HAP-1 (cell line): ENCODE measurements around the gene USP11.
"Not testable (repeated sequence)": the region's sequence is repeated elsewhere in the genome, so short reads cannot be mapped to it uniquely, and the experiment has no call there.

ENCODE experiments used
- DNase-seq, 2 experiments: peaks; one replicate each; pipeline ENCODE4 v3.0.0-alpha.2; 2016 to 2020; ENCODE audit warnings: low spot score in 2 of 2
- H3K27me3 ChIP-seq: fragments of 250-450 bp; sonication (Bioruptor Pico); 2 replicates; pipeline ENCODE4 v1.5.1; 2020; ENCODE audit warnings: low read depth, mild to moderate bottlenecking, moderate library complexity
- H3K36me3 ChIP-seq: fragments of 250-450 bp; sonication (Bioruptor Pico); replicated peaks from 2 replicates; pipeline ENCODE4 v1.5.1; 2020; ENCODE audit warnings: mild to moderate bottlenecking
- H3K4me1 ChIP-seq: fragments of 250-450 bp; sonication (Bioruptor Pico); 2 replicates; pipeline ENCODE4 v1.5.1; 2020; ENCODE audit warnings: mild to moderate bottlenecking
- H3K4me3 ChIP-seq: fragments of 250-450 bp; sonication (Bioruptor Pico); 2 replicates; pipeline ENCODE4 v1.5.1; 2020; ENCODE audit warnings: mild to moderate bottlenecking, moderate library complexity
- H3K9me3 ChIP-seq: fragments of 250-450 bp; sonication (Bioruptor Pico); 2 replicates; pipeline ENCODE4 v1.5.1; 2020; ENCODE audit warnings: mild to moderate bottlenecking, moderate library complexity
- in situ Hi-C: fragments of 300-500 bp; cut with MboI; formaldehyde crosslinking; loops from 3 replicates; pipeline ENCODE4 v1.14.3; 2020; ENCODE audit warnings: low sequenced_read_pairs, inconsistent platforms, mixed read lengths

USP11 gene

DNA sequence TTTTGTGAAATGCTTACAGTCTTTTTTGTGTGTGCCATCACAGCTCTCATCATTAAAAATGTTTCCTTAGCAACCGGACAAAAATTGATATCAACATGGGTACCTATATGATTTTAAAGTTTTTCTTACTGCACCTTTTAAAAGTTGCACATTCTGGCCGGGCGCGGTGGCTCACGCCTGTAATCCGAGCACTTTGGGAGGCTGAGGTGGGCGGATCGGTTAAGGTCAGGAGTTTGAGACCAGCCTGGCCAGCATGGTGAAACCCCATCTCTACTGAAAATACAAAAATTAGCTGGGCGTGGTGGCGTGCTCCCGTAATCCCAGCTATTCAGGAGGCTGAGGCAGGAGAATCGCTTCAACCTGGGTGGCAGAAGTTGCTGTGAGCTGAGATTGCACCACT, 24.8 kb downstream of the USP11 start:
- H3K36me3 ChIP-seq, DNase-seq, H3K27me3 ChIP-seq, in situ Hi-C loops, H3K4me1 ChIP-seq, H3K4me3 ChIP-seq, H3K9me3 ChIP-seq: not testable (repeated sequence)

- Histone ChIP-seq H3K4me1 (no peaks in the 10 kb centered on the region), H3K36me3 (no peaks in the 10 kb centered on the region), H3K27me3 (no peaks in the 10 kb centered on the region), H3K9me3 (no peaks in the 10 kb centered on the region), H3K4me3 (no peak overlapping the region)
- in situ Hi-C loops, result no loop called here
- no peak for DNase-seq
These were observed 31.8 kb downstream of the USP11 start for GRCh38 chrX:47264483-47265173.

DNA sequence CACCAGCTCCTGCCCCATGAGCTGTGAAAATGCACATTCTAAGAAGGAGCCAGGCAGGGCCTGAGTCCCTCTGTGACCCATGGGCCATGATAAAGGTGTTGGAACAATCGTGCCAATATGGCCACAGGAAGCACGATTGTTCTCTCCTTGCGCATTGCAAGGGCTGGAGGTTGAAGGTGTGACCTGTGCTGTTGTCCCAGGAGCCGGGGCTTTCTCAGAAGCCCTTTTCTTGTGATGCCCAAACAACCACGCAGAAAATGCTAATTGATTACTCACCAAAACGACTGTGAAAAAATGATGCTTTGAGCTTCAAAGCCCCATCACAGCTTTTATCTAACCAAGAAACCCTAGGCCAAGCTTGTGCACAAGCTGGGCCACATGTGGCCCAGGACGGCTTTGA, 33.8 kb downstream of the USP11 start:
- in situ Hi-C loops, result no loop called here
- DNase-seq, result no peak

DNA sequence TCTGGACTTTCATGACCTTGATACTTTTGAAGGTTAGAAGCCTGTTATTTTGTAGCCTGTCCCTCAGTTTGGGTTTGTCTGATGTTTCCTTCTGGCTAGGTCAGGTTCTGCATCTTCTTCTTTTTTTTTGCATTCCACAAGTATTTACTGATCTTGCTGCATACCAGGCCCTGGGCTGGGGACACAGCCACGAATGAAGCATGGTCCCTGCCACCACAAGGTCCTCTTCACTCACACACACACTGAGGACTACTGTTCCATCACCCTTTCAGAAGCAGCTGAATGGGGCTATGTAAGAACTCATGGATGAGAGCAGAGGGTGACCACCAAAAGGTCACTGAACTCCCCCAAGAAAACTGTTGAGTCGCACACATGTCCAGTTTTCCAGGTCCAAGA, 39.2 kb downstream of the USP11 start:
- Histone ChIP-seq H3K9me3 (no peaks in the 10 kb centered on the region), H3K4me1 (no peaks in the 10 kb centered on the region), H3K36me3 (no peaks in the 10 kb centered on the region), H3K27me3 (no peaks in the 10 kb centered on the region), H3K4me3 (no peak overlapping the region)
- no peak for DNase-seq
- in situ Hi-C loops, result no loop called here

More for the DNA sequence above, 33.8 kb downstream of the USP11 start:
- H3K4me1 ChIP-seq, result no peaks in the 10 kb centered on the region
- H3K27me3 ChIP-seq, result no peaks in the 10 kb centered on the region
- H3K9me3 ChIP-seq, result no peaks in the 10 kb centered on the region
- H3K4me3 ChIP-seq, result no peak overlapping the region
- H3K36me3 ChIP-seq, result no peaks in the 10 kb centered on the region

- no peak overlapping the region for H3K4me3 ChIP-seq
- no peaks in the 10 kb centered on the region for H3K27me3 ChIP-seq
- H3K36me3 ChIP-seq, result no peaks in the 10 kb centered on the region
- H3K4me1 ChIP-seq, result no peaks in the 10 kb centered on the region
- H3K9me3 ChIP-seq, result no peaks in the 10 kb centered on the region
- no peak for DNase-seq
- in situ Hi-C loops, result no loop called here
These were observed 40.4 kb downstream of the USP11 start for GRCh38 chrX:47273011-47273730.

GRCh38 chrX:47278691-47279090, 45.9 kb downstream of the USP11 start:
- H3K27me3 ChIP-seq, result no peaks in the 10 kb centered on the region
- H3K36me3 ChIP-seq, result no peaks in the 10 kb centered on the region
- no peak for DNase-seq
- H3K4me1 ChIP-seq, result peaks cover 5% of the 10 kb centered on the region
- in situ Hi-C loops, result no loop called here
- no peak overlapping the region for H3K4me3 ChIP-seq
- H3K9me3 ChIP-seq, result no peaks in the 10 kb centered on the region

DNA sequence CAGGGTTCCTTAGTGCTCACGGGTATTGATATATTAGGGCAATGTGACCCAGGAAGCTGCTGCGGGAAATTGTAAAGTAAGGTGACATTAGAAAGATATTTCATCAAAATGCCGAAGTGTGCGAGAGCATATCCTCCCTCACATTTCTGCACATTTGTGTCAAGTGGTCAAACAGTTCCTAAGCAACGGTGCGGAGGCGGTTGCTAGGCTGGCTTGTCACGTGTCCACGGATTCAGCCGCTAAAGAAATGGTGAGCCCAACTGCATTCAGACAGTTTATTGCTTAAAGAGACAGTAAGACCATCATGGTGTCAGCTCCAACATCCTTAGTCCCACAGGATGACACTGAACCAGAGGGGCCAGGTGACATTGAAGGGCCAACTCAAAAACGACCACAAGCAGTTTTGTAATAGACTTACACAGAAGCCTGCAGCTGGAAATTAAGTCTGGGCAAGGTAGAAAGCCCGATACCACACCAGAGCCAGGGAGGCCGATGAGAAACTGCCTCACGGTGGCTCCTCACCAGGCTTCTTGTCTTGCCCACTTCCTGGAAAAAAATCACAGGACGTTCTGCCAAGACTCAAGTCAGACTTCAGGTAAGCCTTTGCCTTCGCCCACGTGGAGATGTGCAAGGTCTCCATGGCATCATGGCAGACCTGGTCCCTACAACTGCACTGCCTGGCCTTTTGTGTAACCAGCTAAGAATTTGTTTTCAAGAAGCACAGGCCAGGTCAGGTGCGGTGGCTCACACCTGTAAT, 50.4 kb downstream of the USP11 start:
- Histone ChIP-seq H3K36me3 (no peaks in the 10 kb centered on the region), H3K4me1 (peaks cover 5% of the 10 kb centered on the region), H3K27me3 (no peaks in the 10 kb centered on the region), H3K9me3 (no peaks in the 10 kb centered on the region), H3K4me3 (no peak overlapping the region)
- DNase-seq, result peak; percentile 73 to 78
- in situ Hi-C loops, result no loop called here

GRCh38 chrX:47284616-47285015, 51.8 kb downstream of the USP11 start:
- H3K36me3 ChIP-seq, in situ Hi-C loops, DNase-seq, H3K4me1 ChIP-seq, H3K4me3 ChIP-seq, H3K9me3 ChIP-seq, H3K27me3 ChIP-seq: not testable (repeated sequence)

DNA sequence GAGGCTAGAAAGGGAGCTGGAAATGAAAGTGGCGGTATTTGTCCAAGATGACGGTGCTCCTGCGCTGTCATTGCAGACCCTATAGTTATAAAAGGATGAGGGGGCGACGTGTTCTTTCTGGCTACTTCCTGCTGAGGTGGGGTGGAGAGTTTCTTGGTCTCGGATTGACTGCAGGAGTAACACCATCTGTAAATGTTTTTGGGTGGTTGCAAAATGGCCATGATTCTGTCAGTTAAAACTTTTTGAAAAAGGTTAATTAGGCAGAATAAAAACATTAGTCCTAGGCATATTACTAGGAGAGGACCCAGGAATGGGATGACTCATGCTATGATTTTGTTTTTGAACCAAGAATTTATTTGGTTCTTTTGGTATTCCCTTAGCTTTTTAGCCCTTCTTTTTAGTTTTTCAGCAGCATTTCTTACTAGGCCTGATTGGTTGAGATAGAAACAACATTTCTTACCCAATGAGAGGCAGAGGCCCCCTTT, 53.1 kb downstream of the USP11 start:
- Histone ChIP-seq H3K4me3 (no peak overlapping the region), H3K9me3 (no peaks in the 10 kb centered on the region), H3K4me1 (peaks cover 5% of the 10 kb centered on the region), H3K36me3 (no peaks in the 10 kb centered on the region), H3K27me3 (no peaks in the 10 kb centered on the region)
- in situ Hi-C loops, result no loop called here
- DNase-seq, result no peak

DNA sequence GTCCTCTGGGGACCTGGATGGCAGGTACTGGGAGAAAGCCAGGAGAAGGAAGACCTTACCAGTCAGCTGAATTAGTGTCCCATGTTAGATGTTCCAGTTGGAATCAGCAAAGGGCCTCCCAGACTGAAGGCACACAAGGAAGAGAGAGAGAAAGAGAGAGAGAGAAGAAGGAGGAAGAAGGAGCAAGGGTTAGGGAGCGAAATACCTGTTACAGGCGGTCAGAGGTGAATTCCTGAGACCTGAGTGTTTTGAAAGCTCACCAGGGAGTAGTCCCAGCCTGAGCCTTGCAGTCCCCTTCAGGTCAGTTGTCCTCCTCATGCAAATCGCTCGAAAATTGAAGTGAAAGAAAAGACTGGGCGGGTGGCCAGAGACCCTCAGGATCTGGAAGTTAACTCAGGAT, 60.3 kb downstream of the USP11 start:
- Histone ChIP-seq H3K36me3 (no peaks in the 10 kb centered on the region), H3K4me3 (no peak overlapping the region), H3K27me3 (peaks cover 10% of the 10 kb centered on the region), H3K9me3 (no peaks in the 10 kb centered on the region), H3K4me1 (peaks cover 6% of the 10 kb centered on the region)
- no peak for DNase-seq
- in situ Hi-C loops, result no loop called here

GRCh38 chrX:47296766-47297365, 64.1 kb downstream of the USP11 start:
- Histone ChIP-seq H3K27me3 (peaks cover 6% of the 10 kb centered on the region), H3K9me3 (no peaks in the 10 kb centered on the region), H3K36me3 (no peaks in the 10 kb centered on the region), H3K4me1 (peaks cover 10% of the 10 kb centered on the region), H3K4me3 (no peak overlapping the region)
- DNase-seq, result peak in 1 of 2 experiments; percentile 50
- in situ Hi-C loops, result no loop called here

GRCh38 chrX:47297874-47298273, 65.1 kb downstream of the USP11 start:
- in situ Hi-C loops, result no loop called here
- H3K27me3 ChIP-seq, result no peaks in the 10 kb centered on the region
- no peaks in the 10 kb centered on the region for H3K36me3 ChIP-seq
- DNase-seq, result no peak
- H3K4me3 ChIP-seq, result no peak overlapping the region
- H3K4me1 ChIP-seq, result peaks cover 17% of the 10 kb centered on the region
- no peaks in the 10 kb centered on the region for H3K9me3 ChIP-seq
